K562 (cell line): ENCODE data around the gene TBL1X. TPM values are rescaled to one million over a fixed set of nuclear protein-coding genes. Genes with fewer than 3 reads are reported as not detected.

ENCODE experiments used
- ATAC-seq: fragments of 200-7000 bp; cut with Tn5 transposase; 3 replicates; pipeline ENCODE4 v1.9.1; 2020; ENCODE audit warnings: moderate library complexity
- BruUV-seq: library from RNA; stranded (reverse); fragments of 400-500 nt; replicated peaks from 2 replicates; lab custom pipeline; 2021; lab: Mats Ljungman, UMichigan
- CTCF ChIA-PET: fragments of 300-600 bp; formaldehyde crosslinking; extraction: SDS; loops from one replicate; lab custom pipeline; 2021; ENCODE audit warnings: low intra/inter-chr PET ratio; lab: Yijun Ruan, JAX
- POLR2A ChIA-PET: fragments of 300-600, 350-650 bp; sonication (Branson Sonifier 250); formaldehyde crosslinking; extraction: SDS; loops from one replicate; lab custom pipeline; 2021; ENCODE audit warnings: antibody characterized with exemption, inconsistent platforms; lab: Yijun Ruan, JAX
- DNase-seq, 4 experiments: peaks; one replicate each; pipeline versions ENCODE4 v3.0.0 to v3.0.0-alpha.2; 2011 to 2018; ENCODE audit warnings: low spot score in 3 of 4, mixed read lengths in 3 of 4; ENCODE audit errors: extremely low read depth in 1 of 4
- FAIRE-seq: peaks from 2 replicates; lab custom pipeline; 2011; peaks lifted over from hg19 to GRCh38; lab: Jason Lieb, UNC
- H2AFZ ChIP-seq: 2 replicates; pipeline ENCODE4 v1.6.0; 2011; ENCODE audit warnings: low read depth, low read length, control low read depth, inconsistent platforms
- H3K27ac ChIP-seq: fragments of 200-600 bp; 3 replicates; pipeline ENCODE4 v1.8.0; 2011; ENCODE audit warnings: low read depth, mild to moderate bottlenecking, control low read depth, inconsistent platforms, low read length, moderate library complexity, mixed read lengths; ENCODE audit errors: extremely low read depth
- H3K27me3 ChIP-seq, 2 experiments: fragments of 300-600 bp in 1 of 2; 2 replicates in 1 of 2; 3 replicates in 1 of 2; pipeline versions ENCODE4 v1.6.0 to v1.8.0; 2011; ENCODE audit warnings: inconsistent platforms in 2 of 2, low read length in 2 of 2, mild to moderate bottlenecking in 1 of 2, mixed read lengths in 1 of 2, moderate library complexity in 1 of 2; ENCODE audit not compliant: control insufficient read depth in 2 of 2, insufficient read depth in 2 of 2
- H3K36me3 ChIP-seq: fragments of 300-600 bp; 3 replicates; pipeline ENCODE4 v1.8.0; 2011; ENCODE audit warnings: mild to moderate bottlenecking, low read length, inconsistent platforms; ENCODE audit not compliant: control insufficient read depth, insufficient read depth
- H3K4me1 ChIP-seq, 2 experiments: fragments of 200-600 bp in 1 of 2; replicated peaks in 1 of 2; 2 replicates in 1 of 2; 3 replicates in 1 of 2; pipeline versions ENCODE4 v1.5.1 to v1.8.0; 2011; ENCODE audit warnings: inconsistent platforms in 2 of 2, low read length in 2 of 2, mild to moderate bottlenecking in 1 of 2, mixed read lengths in 1 of 2, moderate library complexity in 1 of 2; ENCODE audit not compliant: control insufficient read depth in 2 of 2, insufficient read depth in 2 of 2
- H3K4me2 ChIP-seq: 2 replicates; pipeline ENCODE4 v1.6.1; 2011; ENCODE audit warnings: low read length, control low read depth, inconsistent platforms, mixed read lengths; ENCODE audit not compliant: insufficient read depth
- H3K4me3 ChIP-seq: fragments of 200-600 bp; sonication (generic), shearing (Covaris generic); 2 replicates; pipeline ENCODE4 v1.5.1; 2016; ENCODE audit warnings: control low read depth, inconsistent platforms
- H3K79me2 ChIP-seq: fragments of 200-600 bp; 3 replicates; pipeline ENCODE4 v1.8.0; 2011; ENCODE audit warnings: low read length, inconsistent platforms; ENCODE audit not compliant: control insufficient read depth, insufficient read depth
- H3K9ac ChIP-seq, 2 experiments: 2 replicates each; pipeline versions ENCODE4 v1.6.0 to v1.6.1; 2011; ENCODE audit warnings: low read depth in 2 of 2, low read length in 2 of 2, control low read depth in 1 of 2, inconsistent platforms in 1 of 2, mild to moderate bottlenecking in 1 of 2, mixed read lengths in 1 of 2; ENCODE audit not compliant: insufficient read depth in 1 of 2
- H3K9me1 ChIP-seq: one replicate; pipeline ENCODE4 v1.6.0; 2011; ENCODE audit warnings: inconsistent platforms, mild to moderate bottlenecking, low read length, moderate library complexity; ENCODE audit not compliant: control insufficient read depth, insufficient read depth
- H3K9me3 ChIP-seq: replicated peaks from 2 replicates; pipeline ENCODE4 v1.5.1; 2011; ENCODE audit warnings: low read depth, low read length, inconsistent platforms; ENCODE audit not compliant: control insufficient read depth, insufficient read depth
- H4K20me1 ChIP-seq: replicated peaks from 2 replicates; pipeline ENCODE4 v1.6.1; 2011; ENCODE audit warnings: low read length, inconsistent platforms, mixed read lengths; ENCODE audit not compliant: control insufficient read depth, insufficient read depth
- TRIM28 ChIP-seq: fragments of 450-650 bp; IDR thresholded peaks from 2 replicates; pipeline ENCODE4 v1.6.1; 2017
- ZNF583 ChIP-seq: fragments of 250-450 bp; sonication (Bioruptor Pico); IDR thresholded peaks from 2 replicates; pipeline ENCODE4 v1.4.0; 2020
- WGBS: fragments of 100-300 bp; shearing (Covaris generic); methylation state at CpG from one replicate; pipeline ENCODE4 v1.1.6; 2016; ENCODE audit warnings: low coverage, mixed read lengths; ENCODE audit not compliant: insufficient coverage; ENCODE audit errors: missing lambda C conversion rate; 5-methylcytosine and 5-hydroxymethylcytosine counted together
- in situ Hi-C: fragments of 300-500 bp; cut with MboI; formaldehyde crosslinking; loops from 4 replicates; pipeline ENCODE4 v1.15.0; 2018; ENCODE audit warnings: inconsistent platforms, mixed read lengths
- intact Hi-C: fragments of 100-400 bp; cut with micrococcal nuclease; formaldehyde crosslinking; loops from 2 replicates; pipeline ENCODE4 v1.14.2; 2022
- polyA plus RNA-seq, 8 experiments: library from polyadenylated mRNA; depleted of rRNA in 4 of 8; stranded (reverse) in 5 of 8; unstranded in 3 of 8; fragments of >200 nt; fragmentation: Nextera tagmentation in 2 of 8; fragmentation: Illumina TruSeq in 1 of 8; extraction: Ambion mirVana in 2 of 8; extraction: Trizol in 1 of 8; gene quantifications; 2 replicates each; pipeline versions ENCODE4 v1.2.1 to v1.2.3, GENCODE V29; 2011 to 2014; ENCODE audit warnings: inconsistent platforms in 1 of 8, missing spikeins in 1 of 8
- total RNA-seq, 7 experiments: library from RNA; depleted of rRNA in 6 of 7; stranded (reverse); fragments of >200 nt in 6 of 7; fragmentation: Illumina TruSeq in 2 of 7; extraction: Trizol in 2 of 7; gene quantifications; 2 replicates each; pipeline versions ENCODE4 v1.2.1 to v1.2.3, GENCODE V29; 2011 to 2021; ENCODE audit warnings: low replicate concordance in 1 of 7
- TF ChIP-seq, protein P1 (sequence below): IDR thresholded peaks from 2 replicates; pipeline ENCODE4 v1.6.1; 2012; ENCODE audit warnings: low read depth, low read length, improper control_type of control experiment, borderline replicate concordance

TBL1X gene
- total and polyA plus RNA-seq, 9 of the 15 experiments (the other 6 are each of a cell fraction or from before 2014, with no cell fraction given) = 6.0 to 49.6 (median 19.7) TPM

DNA sequence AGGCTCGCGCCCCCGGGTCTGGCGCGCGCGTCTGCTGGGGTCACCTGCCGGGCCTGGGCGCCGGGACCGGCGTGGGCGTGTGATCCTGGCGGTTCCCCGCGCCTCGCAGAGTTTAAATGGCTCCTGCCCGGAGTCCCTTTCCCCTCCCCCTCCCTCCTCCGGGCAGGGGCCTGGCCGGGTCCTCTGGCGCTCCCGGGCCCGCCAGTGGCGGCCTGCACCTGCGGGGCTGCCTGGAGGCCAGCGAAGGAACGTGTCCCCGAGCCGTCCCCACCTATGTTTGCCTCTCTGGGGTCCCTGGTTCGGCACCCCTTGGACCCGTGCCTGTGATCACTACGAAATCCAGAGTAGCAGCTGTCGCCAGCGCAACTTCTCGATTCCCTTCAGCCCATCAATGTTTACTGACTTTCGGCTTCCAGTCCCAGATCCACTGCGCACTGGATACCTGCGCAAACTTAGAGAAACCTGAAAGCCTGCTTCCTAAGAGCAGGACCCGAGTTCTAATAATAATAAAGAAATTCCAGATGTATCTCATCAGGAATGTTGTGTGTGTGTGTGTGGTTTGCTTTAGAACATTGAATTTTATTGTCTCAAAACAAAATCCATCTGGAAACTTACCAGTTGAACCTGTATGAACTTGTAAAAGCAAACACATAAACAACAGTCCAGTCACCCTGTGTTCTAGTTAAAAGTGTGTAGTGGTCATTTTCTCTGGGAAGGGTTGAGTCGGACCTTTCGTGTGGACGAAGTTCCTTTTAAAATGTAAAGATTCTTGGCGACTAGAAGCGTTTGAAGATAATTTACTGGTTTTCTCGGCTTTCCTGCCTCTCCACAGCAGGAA is 322.2 kb downstream of the TBL1X start:
- CTCF ChIA-PET = no interaction called here
- no TSS peak for BruUV-seq
- H2AFZ ChIP-seq = no peak overlapping the region
- WGBS = 34% methylated on average over 14 of the region's 45 CpGs
- H3K27ac ChIP-seq = no peak overlapping the region
- FAIRE-seq (no peak), ATAC-seq (no peak), DNase-seq (no peak)
- peaks cover 0 to 7% of the 10 kb centered on the region in 2 experiments; a peak in 1 of 5 replicates for H3K4me1 ChIP-seq
- H3K9me3 ChIP-seq = no peaks in the 10 kb centered on the region
- H4K20me1 ChIP-seq = no peaks in the 10 kb centered on the region
- peaks cover 0 to 6% of the 10 kb centered on the region in 2 experiments; a peak in 3 of 5 replicates for H3K27me3 ChIP-seq
- H3K36me3 ChIP-seq = no peaks in the 10 kb centered on the region
- intact Hi-C loops (no loop called here), in situ Hi-C loops (no loop called here)
- POLR2A ChIA-PET = no interaction called here
- no peak overlapping the region for H3K4me2 ChIP-seq
- no peaks in the 10 kb centered on the region for H3K9me1 ChIP-seq
- no peak overlapping the region for H3K9ac ChIP-seq
- H3K4me3 ChIP-seq = no peak overlapping the region
- TF ChIP-seq, protein P1, sequence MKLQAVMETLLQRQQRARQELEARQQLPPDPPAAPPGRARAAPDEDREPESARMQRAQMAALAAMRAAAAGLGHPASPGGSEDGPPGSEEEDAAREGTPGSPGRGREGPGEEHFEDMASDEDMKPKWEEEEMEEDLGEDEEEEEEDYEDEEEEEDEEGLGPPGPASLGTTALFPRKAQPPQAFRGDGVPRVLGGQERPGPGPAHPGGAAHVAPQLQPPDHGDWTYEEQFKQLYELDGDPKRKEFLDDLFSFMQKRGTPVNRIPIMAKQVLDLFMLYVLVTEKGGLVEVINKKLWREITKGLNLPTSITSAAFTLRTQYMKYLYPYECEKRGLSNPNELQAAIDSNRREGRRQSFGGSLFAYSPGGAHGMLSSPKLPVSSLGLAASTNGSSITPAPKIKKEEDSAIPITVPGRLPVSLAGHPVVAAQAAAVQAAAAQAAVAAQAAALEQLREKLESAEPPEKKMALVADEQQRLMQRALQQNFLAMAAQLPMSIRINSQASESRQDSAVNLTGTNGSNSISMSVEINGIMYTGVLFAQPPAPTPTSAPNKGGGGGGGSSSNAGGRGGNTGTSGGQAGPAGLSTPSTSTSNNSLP = no peak
- no peak for TF ChIP-seq ZNF583 (CRISPR knock-in tag)
- TF ChIP-seq TRIM28 = no peak
- no peaks in the 10 kb centered on the region for H3K79me2 ChIP-seq
